OCI-LY7 (cell line): ENCODE data around the gene PPP1R2B. TPM values are rescaled to one million over a fixed set of nuclear protein-coding genes. Genes with fewer than 3 reads are reported as not detected.
A peak's percentile ranks its signal among the peaks of the same experiment; 100 is the strongest.

ENCODE experiments used
- BruUV-seq: library from RNA; stranded (reverse); fragments of 400-500 nt; replicated peaks from 2 replicates; lab custom pipeline; 2021; lab: Mats Ljungman, UMichigan
- CTCF ChIA-PET: fragments of 300-600 bp; sonication (Branson Sonifier 250); formaldehyde crosslinking; loops from one replicate; lab custom pipeline; 2022; ENCODE audit warnings: antibody characterized with exemption; ENCODE audit not compliant: unreplicated experiment; lab: Charles Lee
- POLR2A ChIA-PET: fragments of 300-600 bp; sonication (Branson Sonifier 250); formaldehyde crosslinking; loops from one replicate; lab custom pipeline; 2022; ENCODE audit warnings: antibody characterized with exemption; lab: Charles Lee
- DNase-seq: peaks from one replicate; pipeline ENCODE4 v3.0.0-alpha.2; 2015; ENCODE audit warnings: low spot score
- H2AFZ ChIP-seq: fragments of 200-600 bp; sonication (generic), shearing (Covaris generic); 2 replicates; pipeline ENCODE4 v1.6.1; 2014; ENCODE audit warnings: mild to moderate bottlenecking, antibody characterized with exemption, low read length, moderate library complexity
- H3K27ac ChIP-seq: fragments of 200-600 bp; sonication (generic); 2 replicates; pipeline ENCODE4 v1.5.1; 2014; ENCODE audit warnings: mixed run types, low read depth, mild to moderate bottlenecking, moderate library complexity, low read length, inconsistent platforms; ENCODE audit not compliant: poor library complexity, severe bottlenecking
- H3K36me3 ChIP-seq: fragments of 200-600 bp; sonication (generic); 2 replicates; pipeline ENCODE4 v1.6.1; 2014; ENCODE audit warnings: mild to moderate bottlenecking, antibody characterized with exemption, low read length, moderate library complexity, mixed read lengths; ENCODE audit not compliant: insufficient read depth
- H3K4me1 ChIP-seq: fragments of 200-600 bp; sonication (generic); 2 replicates; pipeline ENCODE4 v1.5.1; 2014; ENCODE audit warnings: mild to moderate bottlenecking, low read length; ENCODE audit not compliant: insufficient read depth, poor library complexity, severe bottlenecking
- H3K4me2 ChIP-seq: fragments of 200-600 bp; sonication (generic); 2 replicates; pipeline ENCODE4 v1.6.1; 2014; ENCODE audit warnings: mild to moderate bottlenecking, low read length
- H3K4me3 ChIP-seq: fragments of 200-600 bp; sonication (generic); 2 replicates; pipeline ENCODE4 v1.5.1; 2014; ENCODE audit warnings: mild to moderate bottlenecking, low read depth, low read length; ENCODE audit not compliant: poor library complexity, severe bottlenecking
- H3K79me2 ChIP-seq: fragments of 200-600 bp; sonication (generic); 2 replicates; pipeline ENCODE4 v1.6.1; 2016; ENCODE audit warnings: low read depth, mild to moderate bottlenecking, low read length, moderate library complexity, mixed read lengths; ENCODE audit not compliant: insufficient read depth
- H3K9me2 ChIP-seq: fragments of 200-600 bp; sonication (generic); 2 replicates; pipeline ENCODE4 v1.6.1; 2016; ENCODE audit warnings: mild to moderate bottlenecking, low read length, mixed read lengths; ENCODE audit not compliant: insufficient read depth
- H3K9me3 ChIP-seq: fragments of 200-600 bp; sonication (generic); 2 replicates; pipeline ENCODE4 v1.6.1; 2014; ENCODE audit warnings: mild to moderate bottlenecking, mixed run types, low read length, mixed read lengths
- H4K20me1 ChIP-seq: fragments of 200-600 bp; sonication (generic); 2 replicates; pipeline ENCODE4 v1.6.1; 2014; ENCODE audit warnings: mild to moderate bottlenecking, antibody characterized with exemption, low read length, moderate library complexity, mixed read lengths; ENCODE audit not compliant: insufficient read depth
- EZH2phosphoT487 ChIP-seq: fragments of 200-600 bp; sonication (generic); IDR thresholded peaks from 2 replicates; pipeline ENCODE4 v1.6.1; 2018; ENCODE audit warnings: low read depth, borderline replicate concordance, mild to moderate bottlenecking, mixed run types, antibody characterized with exemption, low read length, moderate library complexity, mixed read lengths
- intact Hi-C: fragments of 100-400 bp; cut with micrococcal nuclease; formaldehyde crosslinking; loops from one replicate; pipeline ENCODE4 v1.10.0; 2022; ENCODE audit not compliant: unreplicated experiment
- total RNA-seq, 2 experiments: library from RNA; depleted of rRNA in 1 of 2; stranded (reverse); fragments of >200 nt in 1 of 2; shearing (Covaris generic) in 1 of 2; gene quantifications; 2 replicates each; pipeline ENCODE4 v1.2.3, GENCODE V29; 2014 to 2022
- TF ChIP-seq, protein P1 (sequence below): fragments of 200-600 bp; sonication (generic); conservative IDR thresholded peaks from 2 replicates; pipeline ENCODE4 v1.5.1; 2014; ENCODE audit warnings: mild to moderate bottlenecking, antibody characterized with exemption, low read length, moderate library complexity, mixed read lengths

Gene PPP1R2B
- total RNA-seq, 2 experiments from 2014 or later: not detected

DNA sequence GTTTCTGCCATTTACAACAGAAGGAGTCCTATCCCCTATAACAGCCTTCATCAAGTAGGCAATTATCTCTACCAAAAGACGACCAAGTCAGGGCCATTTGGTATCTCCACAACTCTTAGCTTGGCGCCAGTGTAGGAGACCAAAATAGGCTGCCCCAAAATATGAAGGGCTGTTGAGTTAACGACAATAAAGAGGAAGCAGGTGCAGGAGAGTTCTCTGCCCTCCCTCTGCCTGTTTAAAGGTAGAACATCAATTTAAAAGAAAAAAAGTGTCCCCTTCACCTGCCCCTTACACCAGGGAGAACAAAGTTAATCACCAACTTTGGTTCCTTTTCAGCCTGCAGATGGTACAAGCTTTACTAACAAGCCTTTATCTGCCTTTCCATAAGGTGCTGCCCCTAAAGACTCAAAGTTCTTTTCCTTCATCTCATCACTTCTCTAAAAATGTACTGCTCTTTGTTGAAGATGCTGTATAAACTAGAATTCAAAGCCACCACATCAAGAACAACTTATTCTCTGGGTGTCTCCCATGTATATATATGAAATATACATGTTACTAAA lies 33.3 kb downstream of the PPP1R2B start:
- POLR2A ChIA-PET: interaction anchor here (0.6 to 13.3 kb wide), 11 partner anchors 8 to 1032 kb away, joined by 4 to 250 read pairs (median 69); no protein-coding TSS in a partner anchor

DNA sequence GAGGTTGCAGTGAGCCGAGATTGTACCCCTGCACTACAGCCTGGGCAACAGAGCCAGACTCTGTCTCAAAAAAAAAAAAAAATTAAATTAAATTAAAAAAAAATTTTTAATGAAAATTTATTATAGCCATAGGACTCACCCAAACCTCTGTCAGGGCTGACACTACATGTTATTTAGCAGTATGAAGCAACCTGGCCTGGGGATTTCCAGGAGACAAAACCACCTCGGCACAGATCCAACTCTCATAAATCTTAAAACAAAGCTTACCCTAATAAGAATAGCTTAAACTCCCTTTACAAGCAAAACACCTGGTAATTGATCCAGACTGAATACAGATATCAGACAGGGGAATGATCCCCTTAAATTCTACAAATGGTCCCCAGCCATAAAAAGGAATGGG lies 38.4 kb downstream of the PPP1R2B start:
- Histone ChIP-seq H3K4me1 (peaks cover 100% of the 10 kb centered on the region), H3K9me2 (no peaks in the 10 kb centered on the region), H3K27ac (peak overlapping the region; percentile 92), H3K9me3 (no peaks in the 10 kb centered on the region), H3K4me2 (no peak overlapping the region), H3K4me3 (no peak overlapping the region), H2AFZ (peak overlapping the region; percentile 64; the same call in 1 of the 2 replicates), H4K20me1 (no peaks in the 10 kb centered on the region), H3K36me3 (no peaks in the 10 kb centered on the region), H3K79me2 (no peaks in the 10 kb centered on the region)
- BruUV-seq: no TSS peak
- ChIA-PET POLR2A (interaction anchor here (0.7 to 13.3 kb wide), 17 partner anchors 7 to 431 kb away, joined by 3 to 250 read pairs (median 6); no protein-coding TSS in a partner anchor), CTCF (interaction anchor here (1.5 kb wide), 1 partner anchor 26 kb away, joined by 4 read pairs; no protein-coding TSS in a partner anchor)
- DNase-seq: no peak
- no peak for TF ChIP-seq EZH2phosphoT487
- TF ChIP-seq, protein P1, sequence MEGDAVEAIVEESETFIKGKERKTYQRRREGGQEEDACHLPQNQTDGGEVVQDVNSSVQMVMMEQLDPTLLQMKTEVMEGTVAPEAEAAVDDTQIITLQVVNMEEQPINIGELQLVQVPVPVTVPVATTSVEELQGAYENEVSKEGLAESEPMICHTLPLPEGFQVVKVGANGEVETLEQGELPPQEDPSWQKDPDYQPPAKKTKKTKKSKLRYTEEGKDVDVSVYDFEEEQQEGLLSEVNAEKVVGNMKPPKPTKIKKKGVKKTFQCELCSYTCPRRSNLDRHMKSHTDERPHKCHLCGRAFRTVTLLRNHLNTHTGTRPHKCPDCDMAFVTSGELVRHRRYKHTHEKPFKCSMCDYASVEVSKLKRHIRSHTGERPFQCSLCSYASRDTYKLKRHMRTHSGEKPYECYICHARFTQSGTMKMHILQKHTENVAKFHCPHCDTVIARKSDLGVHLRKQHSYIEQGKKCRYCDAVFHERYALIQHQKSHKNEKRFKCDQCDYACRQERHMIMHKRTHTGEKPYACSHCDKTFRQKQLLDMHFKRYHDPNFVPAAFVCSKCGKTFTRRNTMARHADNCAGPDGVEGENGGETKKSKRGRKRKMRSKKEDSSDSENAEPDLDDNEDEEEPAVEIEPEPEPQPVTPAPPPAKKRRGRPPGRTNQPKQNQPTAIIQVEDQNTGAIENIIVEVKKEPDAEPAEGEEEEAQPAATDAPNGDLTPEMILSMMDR: no peak
- intact Hi-C loops: loop anchor here (10.0 kb wide), 1 partner anchor 616 kb away; no protein-coding TSS in a partner anchor

More for the DNA sequence above, 33.3 kb downstream of the PPP1R2B start:
- CTCF ChIA-PET: interaction anchor here (0.8 to 1.5 kb wide), 5 partner anchors 16 to 51 kb away, joined by 3 to 6 read pairs (median 3); no protein-coding TSS in a partner anchor
- Histone ChIP-seq H3K79me2 (no peaks in the 10 kb centered on the region), H3K4me2 (peak overlapping the region; percentile 70), H3K27ac (peak overlapping the region; percentile 98), H3K4me3 (peak overlapping the region; percentile 38), H3K9me2 (no peaks in the 10 kb centered on the region), H3K4me1 (peaks cover 100% of the 10 kb centered on the region), H2AFZ (peak overlapping the region; percentile 59; the same call in 1 of the 2 replicates), H3K36me3 (no peaks in the 10 kb centered on the region), H4K20me1 (no peaks in the 10 kb centered on the region), H3K9me3 (no peaks in the 10 kb centered on the region)
- intact Hi-C loops: loop anchor here (1.0 to 10.0 kb wide), 4 partner anchors 31 to 621 kb away; no protein-coding TSS in a partner anchor
- DNase-seq: peak; percentile 96
- TF ChIP-seq EZH2phosphoT487: no peak
- TF ChIP-seq, protein P1: no peak
- BruUV-seq: no TSS peak
